BE2C (cell line): ENCODE measurements around the gene BUD31.

Experiments
- DNase-seq: peaks from one replicate; pipeline ENCODE4 v3.0.0-alpha.2; 2020
- H3K27me3 ChIP-seq: fragments of 250-450 bp; sonication (Bioruptor Pico); 2 replicates; pipeline ENCODE4 v1.5.1; 2020; ENCODE audit warnings: mild to moderate bottlenecking
- H3K36me3 ChIP-seq: fragments of 250-450 bp; sonication (Bioruptor Pico); 2 replicates; pipeline ENCODE4 v1.5.1; 2020; ENCODE audit warnings: mild to moderate bottlenecking
- H3K4me1 ChIP-seq: fragments of 250-450 bp; sonication (Bioruptor Pico); 2 replicates; pipeline ENCODE4 v1.5.1; 2020
- H3K4me3 ChIP-seq: 2 replicates; pipeline ENCODE4 v1.5.1; 2011; ENCODE audit warnings: low read depth, low read length
- H3K9me3 ChIP-seq: fragments of 250-450 bp; sonication (Bioruptor Pico); 2 replicates; pipeline ENCODE4 v1.5.1; 2020
- CTCF ChIP-seq: IDR thresholded peaks from 2 replicates; pipeline ENCODE4 v1.5.1; 2012; ENCODE audit warnings: mild to moderate bottlenecking, low read depth, low read length

The BUD31 gene

GRCh38 chr7:99395616-99396327, 13.0 kb upstream of the BUD31 start:
- peak; percentile 23 for TF ChIP-seq CTCF
- Histone ChIP-seq H3K4me1 (peaks cover 6% of the 10 kb centered on the region; the same call in 1 of the 2 replicates), H3K9me3 (no peaks in the 10 kb centered on the region), H3K4me3 (no peak overlapping the region), H3K27me3 (no peaks in the 10 kb centered on the region), H3K36me3 (peaks cover 56% of the 10 kb centered on the region)
- DNase-seq = no peak

GRCh38 chr7:99396418-99397296, 12.1 kb upstream of the BUD31 start:
- H3K36me3 ChIP-seq = peaks cover 64% of the 10 kb centered on the region
- H3K27me3 ChIP-seq = no peaks in the 10 kb centered on the region
- TF ChIP-seq CTCF = no peak
- no peak for DNase-seq
- no peak overlapping the region for H3K4me3 ChIP-seq
- peaks cover 6% of the 10 kb centered on the region; the same call in 1 of the 2 replicates for H3K4me1 ChIP-seq
- H3K9me3 ChIP-seq = no peaks in the 10 kb centered on the region

GRCh38 chr7:99397297-99397983, 11.3 kb upstream of the BUD31 start:
- Histone ChIP-seq H3K36me3 (peaks cover 69% of the 10 kb centered on the region), H3K9me3 (no peaks in the 10 kb centered on the region)
- TF ChIP-seq CTCF = no peak

GRCh38 chr7:99398891-99399445, 9.8 kb upstream of the BUD31 start:
- peaks cover 81% of the 10 kb centered on the region for H3K36me3 ChIP-seq
- peaks cover 3% of the 10 kb centered on the region; the same call in 1 of the 2 replicates for H3K4me1 ChIP-seq
- no peaks in the 10 kb centered on the region for H3K27me3 ChIP-seq
- TF ChIP-seq CTCF = no peak
- no peak overlapping the region for H3K4me3 ChIP-seq
- no peaks in the 10 kb centered on the region for H3K9me3 ChIP-seq
- no peak for DNase-seq

More at GRCh38 chr7:99397297-99397983, 11.3 kb upstream of the BUD31 start:
- peaks cover 6% of the 10 kb centered on the region; the same call in 1 of the 2 replicates for H3K4me1 ChIP-seq
- no peak for DNase-seq
- H3K4me3 ChIP-seq = no peak overlapping the region
- no peaks in the 10 kb centered on the region for H3K27me3 ChIP-seq

- Histone ChIP-seq H3K9me3 (no peaks in the 10 kb centered on the region), H3K36me3 (peaks cover 87% of the 10 kb centered on the region), H3K4me3 (no peak overlapping the region), H3K4me1 (no peaks in the 10 kb centered on the region), H3K27me3 (no peaks in the 10 kb centered on the region)
- no peak for TF ChIP-seq CTCF
- DNase-seq = no peak
These were observed 9.2 kb upstream of the BUD31 start for GRCh38 chr7:99399597-99399996.
